ENCODE data around the gene KIF16B. TPM values are rescaled to one million over a fixed set of nuclear protein-coding genes. Genes with fewer than 3 reads are reported as not detected.

KIF16B gene
- total and polyA plus RNA-seq, 2 of the 13 experiments (the other 11 are each of a cell fraction or from before 2014, with no cell fraction given), result 6.9 to 18.0 TPM

DNA sequence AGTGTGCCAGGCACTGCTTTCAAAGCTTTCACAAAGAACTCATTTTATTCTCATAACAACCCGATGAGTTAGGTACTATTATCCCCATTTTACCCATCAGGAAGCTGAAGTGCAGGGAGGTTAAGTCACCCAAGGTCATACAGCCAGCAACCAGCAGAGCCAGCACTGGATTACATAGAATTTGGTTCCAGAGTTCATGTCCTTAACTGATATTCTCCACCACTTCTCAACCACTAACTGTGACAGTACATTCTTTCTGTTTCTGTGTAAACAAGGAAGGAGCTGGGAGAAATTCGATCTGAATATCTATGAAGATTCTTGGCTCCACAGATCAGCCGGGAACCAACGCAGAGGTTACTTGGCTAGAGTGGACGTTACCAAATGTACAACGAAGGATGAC lies 98.0 kb downstream of the KIF16B start (continued):
- TF ChIP-seq, protein P1, sequence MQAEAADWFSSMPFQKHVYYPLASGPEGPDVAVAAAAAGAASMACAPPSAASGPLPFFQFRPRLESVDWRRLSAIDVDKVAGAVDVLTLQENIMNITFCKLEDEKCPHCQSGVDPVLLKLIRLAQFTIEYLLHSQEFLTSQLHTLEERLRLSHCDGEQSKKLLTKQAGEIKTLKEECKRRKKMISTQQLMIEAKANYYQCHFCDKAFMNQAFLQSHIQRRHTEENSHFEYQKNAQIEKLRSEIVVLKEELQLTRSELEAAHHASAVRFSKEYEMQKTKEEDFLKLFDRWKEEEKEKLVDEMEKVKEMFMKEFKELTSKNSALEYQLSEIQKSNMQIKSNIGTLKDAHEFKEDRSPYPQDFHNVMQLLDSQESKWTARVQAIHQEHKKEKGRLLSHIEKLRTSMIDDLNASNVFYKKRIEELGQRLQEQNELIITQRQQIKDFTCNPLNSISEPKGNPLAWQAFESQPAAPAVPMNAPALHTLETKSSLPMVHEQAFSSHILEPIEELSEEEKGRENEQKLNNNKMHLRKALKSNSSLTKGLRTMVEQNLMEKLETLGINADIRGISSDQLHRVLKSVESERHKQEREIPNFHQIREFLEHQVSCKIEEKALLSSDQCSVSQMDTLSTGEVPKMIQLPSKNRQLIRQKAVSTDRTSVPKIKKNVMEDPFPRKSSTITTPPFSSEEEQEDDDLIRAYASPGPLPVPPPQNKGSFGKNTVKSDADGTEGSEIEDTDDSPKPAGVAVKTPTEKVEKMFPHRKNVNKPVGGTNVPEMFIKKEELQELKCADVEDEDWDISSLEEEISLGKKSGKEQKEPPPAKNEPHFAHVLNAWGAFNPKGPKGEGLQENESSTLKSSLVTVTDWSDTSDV (CRISPR knock-in tag; IDR thresholded peaks at IDR 0.05), result no peak
- TF ChIP-seq ZFP90 (CRISPR knock-in tag; IDR thresholded peaks at IDR 0.05; ENCODE audit: borderline replicate concordance) (no peak), ETS1 (CRISPR knock-in tag; IDR thresholded peaks at IDR 0.05) (no peak), ZNF609 (CRISPR knock-in tag; IDR thresholded peaks at IDR 0.05; ENCODE audit: borderline replicate concordance) (peak; percentile 72; the same call in 1 of the 2 replicates), RCOR2 (CRISPR knock-in tag; IDR thresholded peaks at IDR 0.05) (peak; percentile 93), ZSCAN21 (CRISPR knock-in tag; IDR thresholded peaks at IDR 0.05; ENCODE audit: borderline replicate concordance) (no peak), ZBTB20 (CRISPR knock-in tag; IDR thresholded peaks at IDR 0.05; ENCODE audit: borderline replicate concordance, low read depth) (peak; percentile 83), BCL6 (CRISPR knock-in tag; IDR thresholded peaks at IDR 0.05) (peak; percentile 89), MATR3 (CRISPR knock-in tag; IDR thresholded peaks at IDR 0.05) (no peak), ZNF264 (CRISPR knock-in tag; IDR thresholded peaks at IDR 0.05) (peak; percentile 91; the same call in 1 of the 2 replicates), NCOR1 (IDR thresholded peaks at IDR 0.05; ENCODE audit: borderline replicate concordance, low read length) (peak; percentile 71; the same call in 1 of the 2 replicates), STAG1 (CRISPR knock-in tag; IDR thresholded peaks at IDR 0.05) (peak; percentile 41; the same call in 1 of the 2 replicates), HNF4A (CRISPR knock-in tag; IDR thresholded peaks at IDR 0.05) (peak; percentile 97), ZNF703 (CRISPR knock-in tag; IDR thresholded peaks at IDR 0.05; ENCODE audit: borderline replicate concordance) (no peak), ZNF20 (CRISPR knock-in tag; IDR thresholded peaks at IDR 0.05) (no peak), ZNF577 (CRISPR knock-in tag; IDR thresholded peaks at IDR 0.05; ENCODE audit: borderline replicate concordance, low read depth) (no peak), KLF6 (CRISPR knock-in tag; IDR thresholded peaks at IDR 0.05) (no peak), ZNF605 (CRISPR knock-in tag; IDR thresholded peaks at IDR 0.05) (no peak)
- TF ChIP-seq, protein P2, sequence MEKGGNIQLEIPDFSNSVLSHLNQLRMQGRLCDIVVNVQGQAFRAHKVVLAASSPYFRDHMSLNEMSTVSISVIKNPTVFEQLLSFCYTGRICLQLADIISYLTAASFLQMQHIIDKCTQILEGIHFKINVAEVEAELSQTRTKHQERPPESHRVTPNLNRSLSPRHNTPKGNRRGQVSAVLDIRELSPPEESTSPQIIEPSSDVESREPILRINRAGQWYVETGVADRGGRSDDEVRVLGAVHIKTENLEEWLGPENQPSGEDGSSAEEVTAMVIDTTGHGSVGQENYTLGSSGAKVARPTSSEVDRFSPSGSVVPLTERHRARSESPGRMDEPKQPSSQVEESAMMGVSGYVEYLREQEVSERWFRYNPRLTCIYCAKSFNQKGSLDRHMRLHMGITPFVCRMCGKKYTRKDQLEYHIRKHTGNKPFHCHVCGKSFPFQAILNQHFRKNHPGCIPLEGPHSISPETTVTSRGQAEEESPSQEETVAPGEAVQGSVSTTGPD (CRISPR knock-in tag; IDR thresholded peaks at IDR 0.05), result peak; percentile 95
- TF ChIP-seq, protein P3, sequence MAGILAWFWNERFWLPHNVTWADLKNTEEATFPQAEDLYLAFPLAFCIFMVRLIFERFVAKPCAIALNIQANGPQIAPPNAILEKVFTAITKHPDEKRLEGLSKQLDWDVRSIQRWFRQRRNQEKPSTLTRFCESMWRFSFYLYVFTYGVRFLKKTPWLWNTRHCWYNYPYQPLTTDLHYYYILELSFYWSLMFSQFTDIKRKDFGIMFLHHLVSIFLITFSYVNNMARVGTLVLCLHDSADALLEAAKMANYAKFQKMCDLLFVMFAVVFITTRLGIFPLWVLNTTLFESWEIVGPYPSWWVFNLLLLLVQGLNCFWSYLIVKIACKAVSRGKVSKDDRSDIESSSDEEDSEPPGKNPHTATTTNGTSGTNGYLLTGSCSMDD (CRISPR knock-in tag; IDR thresholded peaks at IDR 0.05), result no peak
